ENCODE measurements around the gene PDK2.

PDK2 gene

GRCh38 chr17:50097926-50098325 is 2.8 kb downstream of the PDK2 start:
- in situ Hi-C loops (cut with HindIII; ENCODE audit: low sequenced_read_pairs), result no loop called here

GRCh38 chr17:50098583-50098982 is 3.4 kb downstream of the PDK2 start:
- in situ Hi-C loops (cut with HindIII; ENCODE audit: low sequenced_read_pairs), result no loop called here

- in situ Hi-C loops (cut with HindIII; ENCODE audit: low sequenced_read_pairs), result no loop called here
These were observed 3.9 kb downstream of the PDK2 start for GRCh38 chr17:50099003-50099402.

- in situ Hi-C loops (cut with HindIII; ENCODE audit: low sequenced_read_pairs), result no loop called here
These were observed 5.3 kb downstream of the PDK2 start for GRCh38 chr17:50100480-50100883.

- in situ Hi-C loops (cut with HindIII; ENCODE audit: low sequenced_read_pairs), result no loop called here
These were observed 5.8 kb downstream of the PDK2 start for GRCh38 chr17:50100921-50101345.

- in situ Hi-C loops (cut with HindIII; ENCODE audit: low sequenced_read_pairs), result no loop called here
These were observed 6.4 kb downstream of the PDK2 start for GRCh38 chr17:50101346-50102163.

GRCh38 chr17:50102164-50102991 is 7.2 kb downstream of the PDK2 start:
- in situ Hi-C loops (cut with HindIII; ENCODE audit: low sequenced_read_pairs), result no loop called here

GRCh38 chr17:50103252-50103651 is 8.1 kb downstream of the PDK2 start:
- in situ Hi-C loops (cut with HindIII; ENCODE audit: low sequenced_read_pairs), result no loop called here

- in situ Hi-C loops (cut with HindIII; ENCODE audit: low sequenced_read_pairs), result no loop called here
These were observed 8.8 kb downstream of the PDK2 start for GRCh38 chr17:50103941-50104340.

GRCh38 chr17:50105811-50106210 is 10.7 kb downstream of the PDK2 start:
- in situ Hi-C loops (cut with HindIII; ENCODE audit: low sequenced_read_pairs), result no loop called here

- in situ Hi-C loops (cut with HindIII; ENCODE audit: low sequenced_read_pairs), result no loop called here
These were observed 11.4 kb downstream of the PDK2 start for GRCh38 chr17:50106393-50107131.

- in situ Hi-C loops (cut with HindIII; ENCODE audit: low sequenced_read_pairs), result no loop called here
These were observed 12.8 kb downstream of the PDK2 start for GRCh38 chr17:50107790-50108414.

- in situ Hi-C loops (cut with HindIII; ENCODE audit: low sequenced_read_pairs), result no loop called here
These were observed 13.4 kb downstream of the PDK2 start for GRCh38 chr17:50108556-50108955.

GRCh38 chr17:50109207-50109606 is 14.1 kb downstream of the PDK2 start:
- in situ Hi-C loops (cut with HindIII; ENCODE audit: low sequenced_read_pairs), result no loop called here

GRCh38 chr17:50109785-50110184 is 14.6 kb downstream of the PDK2 start:
- in situ Hi-C loops (cut with HindIII; ENCODE audit: low sequenced_read_pairs), result no loop called here

- in situ Hi-C loops (cut with HindIII; ENCODE audit: low sequenced_read_pairs), result no loop called here
These were observed 15.6 kb downstream of the PDK2 start for GRCh38 chr17:50110591-50111349.

GRCh38 chr17:50111673-50112655 is 16.8 kb downstream of the PDK2 start:
- in situ Hi-C loops (cut with HindIII; ENCODE audit: low sequenced_read_pairs), result no loop called here

GRCh38 chr17:50112694-50113093 is 17.5 kb downstream of the PDK2 start:
- in situ Hi-C loops (cut with HindIII; ENCODE audit: low sequenced_read_pairs), result no loop called here
